Adrenal gland (tissue), 12 donors: Measurements from ENCODE around the gene SREBF1. TPM values are rescaled to one million over a fixed set of nuclear protein-coding genes. Genes with fewer than 3 reads are reported as not detected.

Experiments used
- DNase-seq, 7 donors: peaks; one replicate each; pipeline ENCODE4 v3.0.0-alpha.2; 2019 to 2020
- H3K27ac ChIP-seq, 5 donors: fragments of 200-600 bp; sonication (generic) in 4 of 5; 1 replicate in 3 of 5; 2 replicates in 2 of 5; pipeline versions ENCODE4 v1.5.1 to v1.8.0; 2016 to 2020; ENCODE audit warnings: mild to moderate bottlenecking in 1 of 5
- H3K27me3 ChIP-seq: fragments of 200-600 bp; 2 replicates; pipeline ENCODE4 v1.8.0; 2021
- H3K36me3 ChIP-seq, 2 donors: fragments of 200-600 bp; replicated peaks in 1 of 2; 1 replicate in 1 of 2; 2 replicates in 1 of 2; pipeline versions ENCODE4 v1.5.1 to v1.8.0; 2018 to 2022
- H3K4me1 ChIP-seq, 2 donors: fragments of 200-600 bp; replicated peaks in 1 of 2; 1 replicate in 1 of 2; 2 replicates in 1 of 2; pipeline versions ENCODE4 v1.5.1 to v1.8.0; 2018 to 2021
- H3K4me3 ChIP-seq, 4 donors: fragments of 200-600 bp; sonication (generic) in 3 of 4; one replicate each; pipeline ENCODE4 v1.5.1; 2016 to 2018
- H3K9me3 ChIP-seq, 3 donors: fragments of 200-600 bp; sonication (generic) in 1 of 3; replicated peaks in 1 of 3; 1 replicate in 2 of 3; 2 replicates in 1 of 3; pipeline versions ENCODE4 v1.5.1 to v1.8.0; 2016 to 2021
- CTCF ChIP-seq, 6 experiments: fragments of 450-650 bp in 4 of 6; fragments of 200-600 bp in 2 of 6; sonication (generic) in 1 of 6; IDR thresholded peaks; 1 replicate in 5 of 6; 2 replicates in 1 of 6; pipeline versions ENCODE4 v1.5.1 to v1.8.0; 2016 to 2021; ENCODE audit warnings: antibody characterized with exemption in 6 of 6, mild to moderate bottlenecking in 2 of 6, moderate library complexity in 1 of 6
- POLR2A ChIP-seq, 2 donors: fragments of 450-650 bp; IDR thresholded peaks; one replicate each; pipeline ENCODE4 v1.6.1; 2017; ENCODE audit warnings: antibody characterized with exemption in 2 of 2, mild to moderate bottlenecking in 2 of 2, moderate library complexity in 1 of 2
- WGBS, 4 donors: extraction: QIAGEN DNeasy Blood & Tissue Kit in 2 of 4; methylation state at CpG; one replicate each; pipeline versions ENCODE4 v1.1.5 to v1.1.7; 2013 to 2017; 5-methylcytosine and 5-hydroxymethylcytosine counted together
- intact Hi-C, 2 donors: fragments of 100-400 bp; cut with DNase I; formaldehyde crosslinking; loops; one replicate each; pipeline versions ENCODE4 v1.14.1 to v1.15.0; 2022 to 2023
- polyA plus RNA-seq, 3 donors: library from polyadenylated mRNA; stranded (reverse); fragments of 200-250 nt in 2 of 3; fragments of 350-450 nt in 1 of 3; fragmentation: Illumina TruSeq in 1 of 3; extraction: RNeasy Lipid Tissue Mini Kit (QIAGEN cat#74804) in 1 of 3; gene quantifications; one replicate each; pipeline ENCODE4 v1.2.3, GENCODE V29; 2013 to 2014
- total RNA-seq, 9 donors: library from RNA; depleted of rRNA in 4 of 9; stranded (reverse); fragments of >200 nt in 4 of 9; fragments of 120-200 nt in 1 of 9; fragmentation: NEBNext Ultra II Directional in 1 of 9; extraction: Animal tissue kit (Norgen Biotek cat#: 25700) in 1 of 9; gene quantifications; one replicate each; pipeline versions ENCODE4 v1.1.0 to v1.2.4, GENCODE V29; 2013 to 2023
- donor health status: healthy with polysubstance abuse.
- donor health status: Bipolar disorder and iron deficiency.
- donor health status: DM: yes; HTN: yes; CAD: no.
- donor health status: DM: no; HTN: no; CAD: no.
- donor health status: DM: no; HTN: no; CAD: no.
- donor health status: DM: yes; HTN: yes; CAD: no.

The SREBF1 gene
- total and polyA plus RNA-seq, 12 donors = 48.2 to 850 (median 576) TPM

DNA sequence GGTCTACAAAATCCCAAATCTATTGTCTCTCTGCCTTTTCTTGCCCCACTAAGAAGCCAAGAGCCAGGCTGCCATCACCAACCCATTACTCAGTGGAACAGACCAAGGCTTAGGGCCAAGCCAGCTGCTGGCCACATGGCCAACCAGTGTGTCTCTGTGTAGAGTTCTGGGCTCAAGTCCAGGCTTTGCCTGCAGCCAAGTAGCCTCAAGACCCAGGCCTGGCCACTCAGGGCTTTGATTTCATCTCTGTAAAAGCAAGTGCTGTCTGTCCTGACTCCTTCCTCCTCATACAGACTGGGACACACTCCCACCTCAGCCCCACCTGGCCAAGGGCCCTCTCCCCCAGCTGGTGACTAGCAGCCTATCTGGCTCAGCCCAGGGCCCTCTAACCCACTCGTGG is 14.6 kb downstream of the SREBF1 start:
- peak overlapping the region; percentile 41 to 96 (median 93) for H3K27ac ChIP-seq
- intact Hi-C loops = no loop called here
- H3K4me1 ChIP-seq = peaks cover 72 to 80% of the 10 kb centered on the region in 2 donors
- DNase-seq = peak; percentile 81 to 95 (median 93)
- H3K4me3 ChIP-seq = peak overlapping the region in 2 of 4 donors; percentile 67 to 78
- H3K9me3 ChIP-seq = no peaks in the 10 kb centered on the region
- H3K27me3 ChIP-seq = no peaks in the 10 kb centered on the region
- TF ChIP-seq POLR2A (IDR thresholded peaks at IDR 0.05) (peak in 1 of 2 donors; percentile 89), CTCF (IDR thresholded peaks at IDR 0.05) (no peak)
- whole genome bisulfite sequencing, 4 donors = 6 to 38% (median 26%) methylated on average over 1 of the region's 1 CpG; no CpG with 5 or more reads in 1 of the 4 donors
- H3K36me3 ChIP-seq = peaks cover 0 to 28% of the 10 kb centered on the region in 2 donors

DNA sequence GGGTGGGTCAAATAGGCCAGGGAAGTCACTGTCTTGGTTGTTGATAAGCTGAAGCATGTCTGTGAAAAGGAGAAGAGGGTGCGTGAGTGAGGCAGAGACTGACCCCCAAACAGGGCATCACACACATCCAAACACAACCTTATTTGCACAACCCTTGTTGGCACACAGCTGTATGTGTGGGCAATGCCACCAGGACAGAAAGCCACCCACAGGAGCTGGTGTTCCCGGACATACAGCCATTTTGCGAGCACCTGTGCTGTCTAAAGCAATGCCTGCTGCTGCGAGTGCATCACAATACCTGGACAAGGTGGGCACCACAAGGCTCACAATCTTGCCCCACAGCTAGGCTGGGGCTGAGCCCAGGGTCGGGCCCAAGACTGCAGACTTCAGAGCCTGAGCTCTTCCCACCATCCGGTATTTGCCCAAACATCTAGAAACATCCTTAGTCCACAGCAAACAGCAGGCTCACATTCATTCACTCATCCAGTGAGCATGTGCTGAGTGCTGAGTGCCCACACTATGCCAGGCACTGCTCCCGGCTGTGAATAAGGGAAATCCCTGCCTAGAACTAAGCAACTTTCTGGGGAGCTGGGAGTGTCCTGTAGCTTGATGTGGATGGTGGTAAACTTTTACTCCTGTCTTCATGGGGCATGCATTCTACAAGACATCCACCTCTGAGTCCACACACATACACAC is 16.2 kb downstream of the SREBF1 start:
- H3K27me3 ChIP-seq = no peaks in the 10 kb centered on the region
- DNase-seq = no peak
- peaks cover 68 to 79% of the 10 kb centered on the region in 2 donors for H3K4me1 ChIP-seq
- peak in 1 of 2 donors; percentile 19 for TF ChIP-seq POLR2A (IDR thresholded peaks at IDR 0.05)
- TF ChIP-seq CTCF (IDR thresholded peaks at IDR 0.05) = no peak
- H3K4me3 ChIP-seq = peak overlapping the region in 2 of 4 donors; percentile 38 to 78
- peak overlapping the region in 4 of 5 donors; percentile 49 to 96 (median 94) for H3K27ac ChIP-seq
- H3K9me3 ChIP-seq = no peaks in the 10 kb centered on the region
- intact Hi-C loops = no loop called here
- peaks cover 0 to 41% of the 10 kb centered on the region in 2 donors for H3K36me3 ChIP-seq
- WGBS, 4 donors = 43 to 56% (median 49%) methylated on average over 2 to 7 of the region's 7 CpGs

DNA sequence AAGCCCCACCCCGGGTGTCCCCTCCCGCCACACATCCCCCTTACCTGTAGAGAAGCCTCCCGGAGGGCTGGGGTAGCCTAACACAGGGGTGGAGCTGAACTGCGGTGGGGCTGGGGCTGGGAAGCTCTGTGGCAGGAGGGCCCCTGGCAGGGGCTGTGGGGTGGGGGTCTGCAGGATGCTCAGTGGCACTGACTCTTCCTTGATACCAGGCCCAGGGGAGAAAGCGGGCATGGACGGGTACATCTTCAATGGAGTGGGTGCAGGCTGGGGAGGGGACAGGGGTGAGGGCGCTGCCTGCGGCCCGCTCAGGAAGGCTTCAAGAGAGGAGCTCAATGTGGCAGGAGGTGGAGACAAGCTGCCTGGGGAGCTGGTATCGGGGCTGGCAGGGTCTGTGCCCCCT is 16.7 kb downstream of the SREBF1 start:
- Histone ChIP-seq H3K36me3 (peaks cover 0 to 47% of the 10 kb centered on the region in 2 donors), H3K4me3 (peak overlapping the region in 1 of 4 donors; percentile 78), H3K27me3 (no peaks in the 10 kb centered on the region), H3K9me3 (no peaks in the 10 kb centered on the region), H3K4me1 (peaks cover 64 to 79% of the 10 kb centered on the region in 2 donors), H3K27ac (peak overlapping the region in 3 of 5 donors; percentile 93 to 96 (median 94))
- WGBS, 4 donors = 42 to 63% (median 48%) methylated on average over 9 to 10 of the region's 10 CpGs
- TF ChIP-seq CTCF (IDR thresholded peaks at IDR 0.05) = no peak
- no peak for TF ChIP-seq POLR2A (IDR thresholded peaks at IDR 0.05)
- DNase-seq = no peak
- intact Hi-C loops = no loop called here

- Histone ChIP-seq H3K9me3 (no peaks in the 10 kb centered on the region), H3K27me3 (no peaks in the 10 kb centered on the region), H3K27ac (peak overlapping the region; percentile 1 to 96 (median 93)), H3K4me1 (peaks cover 59 to 79% of the 10 kb centered on the region in 2 donors), H3K4me3 (peak overlapping the region in 1 of 4 donors; percentile 78), H3K36me3 (peaks cover 0 to 52% of the 10 kb centered on the region in 2 donors)
- TF ChIP-seq CTCF (IDR thresholded peaks at IDR 0.05) (no peak), POLR2A (IDR thresholded peaks at IDR 0.05) (peak in 1 of 2 donors; percentile 73)
- 14 to 41% (median 35%) methylated on average over 8 to 12 of the region's 12 CpGs for WGBS, 4 donors
- intact Hi-C loops = loop anchor here in 1 of 2 donors (5.0 kb wide), 1 partner anchor 213 kb away; no protein-coding TSS in a partner anchor
- peak; percentile 90 to 98 (median 96) for DNase-seq
Measured at GRCh38 chr17:17819561-17819995, 17.2 kb downstream of the SREBF1 start.
